K562 (cell line): ENCODE results near the gene MAP2K7. TPM values are rescaled to one million over a fixed set of nuclear protein-coding genes. Genes with fewer than 3 reads are reported as not detected.

Experiments
- ATF2 ChIP-seq: sonication (generic); formaldehyde crosslinking; IDR thresholded peaks from 2 replicates; pipeline ENCODE4 v1.8.1; 2022; ENCODE audit warnings: missing genetic modification reagents
- COPS2 ChIP-seq: fragments of 450-650 bp; conservative IDR thresholded peaks from 2 replicates; pipeline ENCODE4 v1.6.1; 2016; ENCODE audit warnings: mild to moderate bottlenecking, moderate library complexity
- ELF4 ChIP-seq: fragments of 450-650 bp; formaldehyde crosslinking; IDR thresholded peaks from 2 replicates; pipeline ENCODE4 v1.4.0; 2022; ENCODE audit warnings: missing genetic modification characterization
- ESRRA ChIP-seq: fragments of 450-650 bp; IDR thresholded peaks from 2 replicates; pipeline ENCODE4 v1.6.1; 2014; ENCODE audit warnings: low read depth, mild to moderate bottlenecking, moderate library complexity, borderline replicate concordance
- GATAD2A ChIP-seq: fragments of 450-650 bp; IDR thresholded peaks from 2 replicates; pipeline ENCODE4 v1.6.1; 2017
- ILF3 ChIP-seq: fragments of 450-650 bp; IDR thresholded peaks from 2 replicates; pipeline ENCODE4 v1.6.1; 2018; ENCODE audit warnings: antibody characterized with exemption, mild to moderate bottlenecking, moderate library complexity, borderline replicate concordance
- IRF1 ChIP-seq: sonication (generic); formaldehyde crosslinking; IDR thresholded peaks from 2 replicates; pipeline ENCODE4 v1.8.0; 2022; ENCODE audit warnings: missing genetic modification reagents, mild to moderate bottlenecking, borderline replicate concordance
- KDM4B ChIP-seq, 2 experiments: fragments of 450-650 bp in 1 of 2; sonication (generic) in 1 of 2; IDR thresholded peaks; 2 replicates each; pipeline ENCODE4 v1.6.1; 2016 to 2017; ENCODE audit warnings: borderline replicate concordance in 2 of 2, antibody characterized with exemption in 1 of 2, low read depth in 1 of 2, mild to moderate bottlenecking in 1 of 2
- KDM5B ChIP-seq: fragments of 200-600 bp; sonication (generic); IDR thresholded peaks from 2 replicates; pipeline ENCODE4 v1.6.1; 2012; ENCODE audit warnings: low read depth, mild to moderate bottlenecking, moderate library complexity, low read length, control low read depth, inconsistent platforms; ENCODE audit not compliant: insufficient replicate concordance
- LEF1 ChIP-seq: fragments of 450-650 bp; IDR thresholded peaks from 2 replicates; pipeline ENCODE4 v1.6.1; 2016; ENCODE audit warnings: mild to moderate bottlenecking
- MBD1 ChIP-seq: fragments of 250-450 bp; sonication (Bioruptor Pico); IDR thresholded peaks from 2 replicates; pipeline ENCODE4 v1.8.0; 2022; ENCODE audit warnings: inconsistent platforms
- NELFE ChIP-seq: IDR thresholded peaks from 2 replicates; pipeline ENCODE4 v1.6.1; 2011; ENCODE audit warnings: mild to moderate bottlenecking; ENCODE audit not compliant: insufficient read depth, insufficient read length
- NFRKB ChIP-seq: fragments of 450-650 bp; IDR thresholded peaks from 2 replicates; pipeline ENCODE4 v1.6.1; 2016; ENCODE audit warnings: low read depth
- NFXL1 ChIP-seq: fragments of 450-650 bp; formaldehyde crosslinking; IDR thresholded peaks from 2 replicates; pipeline ENCODE4 v1.4.0; 2021; ENCODE audit warnings: mild to moderate bottlenecking
- PHF21A ChIP-seq: fragments of 450-650 bp; IDR thresholded peaks from 2 replicates; pipeline ENCODE4 v1.6.1; 2017; ENCODE audit warnings: low read depth, borderline replicate concordance
- RBM25 ChIP-seq: fragments of 200-400 bp; formaldehyde crosslinking; IDR thresholded peaks from 2 replicates; pipeline ENCODE4 v1.6.1; 2018; ENCODE audit warnings: low read length, low read depth, moderate library complexity; ENCODE audit not compliant: severe bottlenecking
- RFX7 ChIP-seq: fragments of 250-450 bp; sonication (Bioruptor Pico); IDR thresholded peaks from 2 replicates; pipeline ENCODE4 v1.5.1; 2021; ENCODE audit warnings: mild to moderate bottlenecking
- SAP30 ChIP-seq: fragments of 200-600 bp; sonication (generic); IDR thresholded peaks from 2 replicates; pipeline ENCODE4 v1.6.1; 2012; ENCODE audit warnings: borderline replicate concordance, low read depth, mild to moderate bottlenecking, moderate library complexity, low read length, control low read depth, inconsistent platforms; ENCODE audit not compliant: insufficient read depth, poor library complexity, severe bottlenecking
- SNAPC5 ChIP-seq: fragments of 250-450 bp; sonication (Bioruptor Pico); IDR thresholded peaks from 2 replicates; pipeline ENCODE4 v1.8.0; 2021; ENCODE audit warnings: moderate library complexity, mild to moderate bottlenecking, inconsistent platforms
- STAT5B ChIP-seq: fragments of 250-450 bp; sonication (Bioruptor Pico); IDR thresholded peaks from 2 replicates; pipeline ENCODE4 v1.8.0; 2021; ENCODE audit warnings: mild to moderate bottlenecking, inconsistent platforms
- TCF7L2 ChIP-seq: fragments of 150-350 bp; IDR thresholded peaks from 2 replicates; pipeline ENCODE4 v1.6.1; 2016; ENCODE audit warnings: low read depth, mild to moderate bottlenecking, low read length, moderate library complexity
- ZBTB1 ChIP-seq: sonication (generic); formaldehyde crosslinking; IDR thresholded peaks from 2 replicates; pipeline ENCODE4 v1.8.1; 2023; ENCODE audit warnings: missing genetic modification reagents, low read depth, mild to moderate bottlenecking, borderline replicate concordance
- ZBTB17 ChIP-seq: fragments of 450-650 bp; formaldehyde crosslinking; IDR thresholded peaks from 2 replicates; pipeline ENCODE4 v1.4.0; 2020; ENCODE audit warnings: mild to moderate bottlenecking
- polyA plus RNA-seq, 8 experiments: library from polyadenylated mRNA; depleted of rRNA in 4 of 8; stranded (reverse) in 5 of 8; unstranded in 3 of 8; fragments of >200 nt; fragmentation: Nextera tagmentation in 2 of 8; fragmentation: Illumina TruSeq in 1 of 8; extraction: Ambion mirVana in 2 of 8; extraction: Trizol in 1 of 8; gene quantifications; 2 replicates each; pipeline versions ENCODE4 v1.2.1 to v1.2.3, GENCODE V29; 2011 to 2014; ENCODE audit warnings: inconsistent platforms in 1 of 8, missing spikeins in 1 of 8
- total RNA-seq, 7 experiments: library from RNA; depleted of rRNA in 6 of 7; stranded (reverse); fragments of >200 nt in 6 of 7; fragmentation: Illumina TruSeq in 2 of 7; extraction: Trizol in 2 of 7; gene quantifications; 2 replicates each; pipeline versions ENCODE4 v1.2.1 to v1.2.3, GENCODE V29; 2011 to 2021; ENCODE audit warnings: low replicate concordance in 1 of 7
- TF ChIP-seq, protein P1 (sequence below): sonication (generic); formaldehyde crosslinking; IDR thresholded peaks from 2 replicates; pipeline ENCODE4 v1.8.1; 2022; ENCODE audit warnings: missing genetic modification reagents

The MAP2K7 gene
- total and polyA plus RNA-seq, 9 of the 15 experiments (the other 6 are each of a cell fraction or from before 2014, with no cell fraction given) = 0.51 to 45.8 (median 14.1) TPM

DNA sequence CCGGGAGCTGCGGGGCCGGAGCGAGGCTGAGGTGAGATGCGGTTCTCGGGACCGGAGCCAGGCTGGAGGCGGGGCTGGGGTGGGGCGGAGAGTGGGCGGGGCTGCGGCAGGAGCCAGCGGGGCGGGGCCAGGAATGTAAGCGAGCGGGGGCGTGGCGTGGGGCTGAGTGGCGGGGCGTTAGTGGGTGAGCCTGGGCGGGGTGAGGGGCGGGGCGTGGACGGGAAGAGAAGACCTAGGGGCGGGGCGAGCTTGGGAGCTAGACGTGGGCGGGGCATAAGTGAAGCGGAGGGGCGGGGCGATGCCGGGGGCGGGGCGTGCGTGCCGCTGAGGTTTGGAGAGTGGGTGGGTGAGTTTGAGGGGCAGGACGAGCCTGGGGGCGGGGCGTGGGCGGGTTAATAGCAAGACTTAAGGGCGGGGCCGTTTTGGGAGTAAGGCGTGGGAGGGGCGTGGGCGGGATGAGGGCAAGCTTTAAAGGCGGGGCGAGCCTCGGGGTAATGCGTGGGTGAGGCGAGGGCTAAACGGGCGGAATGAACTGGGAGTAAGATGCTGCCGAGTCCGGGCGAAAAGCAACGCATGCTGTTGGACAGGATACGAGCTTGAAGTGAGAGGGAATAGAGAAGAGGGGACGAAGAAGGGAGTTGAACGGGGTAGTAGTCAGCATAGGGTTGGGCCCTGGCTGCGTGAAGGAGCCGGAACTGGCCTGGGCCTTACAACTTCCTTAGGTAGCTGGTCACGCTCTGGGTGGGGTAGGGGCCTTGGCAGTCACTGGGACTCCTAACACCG, 17.0 kb downstream of the MAP2K7 start (continued):
- TF ChIP-seq LEF1 (no peak; the same call in 1 of the 2 replicates), KDM4B (IDR thresholded peaks at IDR 0.05; ENCODE audit: borderline replicate concordance in 2 of 2, low read depth in 1 of 2) (no peak), NFXL1 (CRISPR knock-in tag) (no peak), ILF3 (no peak), NELFE (no peak), RFX7 (CRISPR knock-in tag) (no peak), SNAPC5 (CRISPR knock-in tag) (no peak), ATF2 (CRISPR knock-in tag) (no peak), GATAD2A (0 out of 2 replicates have a peak, but pooled peaks have one; percentile 28), STAT5B (CRISPR knock-in tag) (no peak), ELF4 (CRISPR knock-in tag) (peak; percentile 86), KDM5B (peak; percentile 31), NFRKB (no peak), RBM25 (no peak), SAP30 (no peak), MBD1 (CRISPR knock-in tag) (no peak), ZBTB17 (CRISPR knock-in tag) (no peak), ESRRA (no peak), ZBTB1 (no peak), COPS2 (no peak), IRF1 (CRISPR knock-in tag) (no peak), PHF21A (no peak), TCF7L2 (no peak)
- TF ChIP-seq, protein P1, sequence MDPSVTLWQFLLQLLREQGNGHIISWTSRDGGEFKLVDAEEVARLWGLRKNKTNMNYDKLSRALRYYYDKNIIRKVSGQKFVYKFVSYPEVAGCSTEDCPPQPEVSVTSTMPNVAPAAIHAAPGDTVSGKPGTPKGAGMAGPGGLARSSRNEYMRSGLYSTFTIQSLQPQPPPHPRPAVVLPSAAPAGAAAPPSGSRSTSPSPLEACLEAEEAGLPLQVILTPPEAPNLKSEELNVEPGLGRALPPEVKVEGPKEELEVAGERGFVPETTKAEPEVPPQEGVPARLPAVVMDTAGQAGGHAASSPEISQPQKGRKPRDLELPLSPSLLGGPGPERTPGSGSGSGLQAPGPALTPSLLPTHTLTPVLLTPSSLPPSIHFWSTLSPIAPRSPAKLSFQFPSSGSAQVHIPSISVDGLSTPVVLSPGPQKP (CRISPR knock-in tag) = no peak
